Measurements from ENCODE around the gene LSM12. TPM values are rescaled to one million over a fixed set of nuclear protein-coding genes. Genes with fewer than 3 reads are reported as not detected.
A peak's percentile ranks its signal among the peaks of the same experiment; 100 is the strongest.

LSM12 gene
- total and polyA plus RNA-seq, 2 of the 8 experiments (the other 6 are each of a cell fraction or from before 2014, with no cell fraction given): 69.8 to 142 TPM

DNA sequence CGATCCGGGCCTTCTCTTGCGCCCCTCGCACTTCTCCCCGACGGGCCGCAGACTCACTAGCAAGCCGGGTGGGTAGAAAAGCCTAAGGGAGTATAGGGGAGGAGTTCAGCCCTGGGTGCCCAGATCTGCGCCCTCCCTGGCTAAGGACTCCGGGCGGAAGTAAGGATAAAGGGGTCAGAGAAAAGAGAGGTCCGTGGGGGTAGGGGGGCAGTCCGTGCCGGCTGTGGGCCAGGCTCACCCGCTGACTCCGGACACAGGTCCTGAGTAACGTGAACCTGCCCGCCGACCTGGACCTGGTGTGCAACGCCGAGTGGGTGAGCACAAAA lies 60.2 kb downstream of the LSM12 start:
- H3K18ac ChIP-seq (ENCODE audit: extremely low read depth, low read length): peak overlapping the region; percentile 83
- H4K8ac ChIP-seq (ENCODE audit: extremely low read depth, insufficient read depth, low read length): peak overlapping the region; percentile 73; the same call in 1 of the 2 replicates
- H4K5ac ChIP-seq (ENCODE audit: insufficient read length, low read depth, low read length): no peak overlapping the region
- no peak for DNase-seq (ENCODE audit: low read depth in 1 of 2, low spot score in 2 of 2)
- H3K9ac ChIP-seq (replicated peaks in 1 of 4; ENCODE audit: extremely low read depth in 1 of 4, low read depth in 3 of 4, low read length in 3 of 4): peak overlapping the region; percentile 21 to 56 (median 42); a peak in 5 of 7 replicates
- H3K36me3 ChIP-seq (ENCODE audit: control insufficient read depth in 2 of 4, insufficient read depth in 4 of 4, low read length in 3 of 4): peaks cover 0 to 2% (median 0%) of the 10 kb centered on the region in 4 experiments; a peak in 2 of 8 replicates
- peak overlapping the region; percentile 59 to 86 (median 74) for H3K4me3 ChIP-seq (ENCODE audit: extremely low read depth in 1 of 4, insufficient read depth in 2 of 4, low read depth in 3 of 4, low read length in 4 of 4)
- WGBS, 2 experiments (ENCODE audit: extremely low coverage in 1 of 2, insufficient coverage in 1 of 2, insufficient read length in 1 of 2, insufficient replicate concordance in 2 of 2, low coverage in 1 of 2, low lambda C conversion rate in 2 of 2, missing lambda C conversion rate in 1 of 2): 2% methylated on average over 21 of the region's 21 CpGs; no CpG with 5 or more reads in 1 of the 2 experiments
- no peak overlapping the region for H3K23ac ChIP-seq (ENCODE audit: insufficient read length)
- peak overlapping the region; percentile 79 for H4K91ac ChIP-seq (replicated peaks; ENCODE audit: insufficient read length, low read length)
- peaks cover 4 to 8% of the 10 kb centered on the region in 2 experiments for H4K20me1 ChIP-seq (replicated peaks in 1 of 2; ENCODE audit: control insufficient read depth in 1 of 2, insufficient read depth in 2 of 2, low read length in 2 of 2)
- H3K4me1 ChIP-seq (replicated peaks in 1 of 4; ENCODE audit: control insufficient read depth in 3 of 4, insufficient read depth in 4 of 4, low read length in 3 of 4): peaks cover 0 to 19% (median 13%) of the 10 kb centered on the region in 4 experiments; a peak in 6 of 7 replicates
- H3K4ac ChIP-seq (replicated peaks; ENCODE audit: insufficient read length, low read depth, low read length): peak overlapping the region; percentile 72
- no peak overlapping the region for H3K56ac ChIP-seq (replicated peaks; ENCODE audit: insufficient read length, low read depth, low read length)
- no peaks in the 10 kb centered on the region; the same call in 1 of the 2 replicates for H3K79me1 ChIP-seq (ENCODE audit: low read depth, low read length)
- H3K23me2 ChIP-seq (ENCODE audit: low read depth, low read length): peaks cover 32% of the 10 kb centered on the region
- POLR2A ChIA-PET (ENCODE audit: partially characterized antibody): interaction anchor here (0.8 to 3.4 kb wide), 10 partner anchors 9 to 62 kb away, joined by 3 to 17 read pairs (median 5); partner anchors contain the start of gene TMEM101
- no peak for FAIRE-seq
- peak overlapping the region; percentile 88 for H2BK12ac ChIP-seq (ENCODE audit: low read depth, low read length)
- peak overlapping the region; percentile 88; the same call in 1 of the 2 replicates for H2BK5ac ChIP-seq (ENCODE audit: low read depth, low read length)
- H2BK120ac ChIP-seq (replicated peaks; ENCODE audit: low read depth, low read length): no peak overlapping the region
- CTCF ChIA-PET (ENCODE audit: partially characterized antibody): interaction anchor here (1.5 to 7.2 kb wide), 10 partner anchors 10 to 163 kb away, joined by 5 to 67 read pairs (median 18); partner anchors contain the start of gene PPY
- no peaks in the 10 kb centered on the region for H3K79me2 ChIP-seq (ENCODE audit: control insufficient read depth in 1 of 2, insufficient read depth in 2 of 2, low read length in 2 of 2)
- no peak overlapping the region for H2AK5ac ChIP-seq (ENCODE audit: low read depth, low read length)
- H2AFZ ChIP-seq (ENCODE audit: low read length): no peak overlapping the region; the same call in 1 of the 2 replicates
- H2BK20ac ChIP-seq (ENCODE audit: low read length): no peak overlapping the region
- peaks cover 0 to 21% (median 17%) of the 10 kb centered on the region in 4 experiments; a peak in 6 of 7 replicates for H3K27me3 ChIP-seq (replicated peaks in 1 of 4; ENCODE audit: control insufficient read depth in 3 of 4, extremely low read depth in 1 of 4, insufficient read depth in 3 of 4, low read length in 3 of 4)
- peak overlapping the region; percentile 94 for H3K4me2 ChIP-seq (ENCODE audit: insufficient read depth in 1 of 2, low read depth in 2 of 2, low read length in 2 of 2)
- no peak overlapping the region for H3K27ac ChIP-seq (ENCODE audit: low read depth, low read length)
- H3K9me3 ChIP-seq (ENCODE audit: insufficient read depth in 2 of 2, low read depth in 1 of 2, low read length in 1 of 2): no peaks in the 10 kb centered on the region
- no peak overlapping the region for H3K14ac ChIP-seq (ENCODE audit: insufficient read length)
- peak overlapping the region; percentile 46; the same call in 1 of the 2 replicates for H2BK15ac ChIP-seq (ENCODE audit: low read length)
- TF ChIP-seq SIN3A (conservative IDR thresholded peaks at IDR 0.05 in 1 of 2, IDR thresholded peaks at IDR 0.05 in 1 of 2; ENCODE audit: low read depth in 1 of 2, low read length in 2 of 2) (peak in 1 of 2 experiments; percentile 9; a peak in 1 of 4 replicates), MAX (IDR thresholded peaks at IDR 0.05) (no peak), EZH2 (IDR thresholded peaks at IDR 0.05; ENCODE audit: low read depth, low read length, severe bottlenecking) (peak; percentile 44)

Data from H1 (cell line).